NT2/D1 (cell line): ENCODE data around the gene SLC9A6.

Experiments used
- SUZ12 ChIP-seq: IDR thresholded peaks from 2 replicates; pipeline ENCODE4 v1.6.1; 2011; ENCODE audit not compliant: insufficient read length, insufficient read depth; ENCODE audit errors: extremely low read depth
- YY1 ChIP-seq: IDR thresholded peaks from 2 replicates; pipeline ENCODE4 v1.6.1; 2011; ENCODE audit not compliant: insufficient read length, insufficient read depth
- ZNF274 ChIP-seq: IDR thresholded peaks from 2 replicates; pipeline ENCODE4 v1.6.1; 2011; ENCODE audit warnings: mild to moderate bottlenecking, low read depth, low read length

DNA sequence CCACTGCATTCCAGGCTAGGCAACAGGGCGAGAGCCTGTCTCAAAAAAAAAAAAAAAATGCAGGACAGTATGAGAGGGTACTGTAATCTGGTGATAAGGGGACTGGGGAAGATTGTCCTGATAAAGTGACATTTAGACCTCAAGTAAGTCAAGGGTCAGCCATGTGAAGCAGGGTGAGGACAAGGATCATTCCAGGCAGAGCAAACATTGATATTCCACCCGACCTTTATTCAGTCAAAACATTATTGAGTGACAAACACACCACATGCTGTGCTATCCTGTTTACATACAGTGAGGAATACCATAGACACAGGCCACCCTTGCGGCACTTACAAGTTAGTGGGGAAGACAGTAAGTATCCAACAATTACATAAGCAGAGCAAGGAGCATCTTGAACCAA lies 64.4 kb downstream of the SLC9A6 start:
- TF ChIP-seq ZNF274, result no peak
- no peak for TF ChIP-seq YY1
- TF ChIP-seq SUZ12, result no peak
